Measurements from ENCODE around the gene LIPG. TPM values are rescaled to one million over a fixed set of nuclear protein-coding genes. Genes with fewer than 3 reads are reported as not detected.

Gene LIPG
- total RNA-seq, 1 experiment from 2014 or later, result 6.1 TPM

DNA sequence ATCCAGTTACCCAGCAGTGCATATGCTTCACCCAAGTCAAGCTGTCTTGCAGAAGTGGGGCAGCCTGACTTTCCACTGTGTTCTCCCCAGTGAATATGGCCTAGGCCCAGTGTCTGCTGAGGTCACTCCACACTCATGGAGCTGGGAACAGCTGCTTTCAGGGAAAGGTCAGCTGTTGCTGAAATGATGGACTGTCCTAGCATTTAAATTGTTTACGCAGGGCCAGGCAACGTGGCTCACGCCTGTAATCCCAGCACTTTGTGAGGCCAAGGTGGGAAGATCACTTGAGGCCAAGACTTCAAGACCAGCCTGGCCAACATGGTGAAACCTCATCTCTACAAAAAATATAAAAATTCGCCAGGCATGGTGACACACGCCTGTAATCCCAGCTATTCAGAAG is 86.5 kb downstream of the LIPG start:
- Histone ChIP-seq H4K8ac (replicated peaks; ENCODE audit: insufficient read length, low read depth, low read length) (no peak overlapping the region), H3K18ac (ENCODE audit: insufficient read length, low read depth, low read length) (no peak overlapping the region), H3K23me2 (ENCODE audit: insufficient read length, low read depth, low read length, poor library complexity, severe bottlenecking) (no peaks in the 10 kb centered on the region), H4K20me1 (ENCODE audit: control insufficient read depth, insufficient read depth, insufficient read length) (no peaks in the 10 kb centered on the region), H4K5ac (ENCODE audit: insufficient read length, low read depth, low read length) (no peak overlapping the region), H3K9ac (ENCODE audit: extremely low read depth, insufficient read length, low read length) (no peak overlapping the region), H3K4ac (ENCODE audit: low read depth, low read length) (no peak overlapping the region), H3T11ph (ENCODE audit: low read length) (no peak overlapping the region), H3K27ac (ENCODE audit: insufficient read length, low read depth, low read length) (no peak overlapping the region), H3K79me2 (ENCODE audit: insufficient read depth, low read length) (no peaks in the 10 kb centered on the region), H3K9me3 (ENCODE audit: control insufficient read depth, low read depth, low read length) (no peaks in the 10 kb centered on the region), H2BK120ac (ENCODE audit: low read depth, low read length, poor library complexity, severe bottlenecking) (no peak overlapping the region), H3K27me3 (ENCODE audit: insufficient read depth, low read length) (no peaks in the 10 kb centered on the region), H3K56ac (ENCODE audit: insufficient read length, low read depth, low read length) (no peak overlapping the region), H3K14ac (ENCODE audit: insufficient read depth, low read length) (no peak overlapping the region), H3K4me2 (ENCODE audit: insufficient read depth, insufficient read length, low read length) (no peak overlapping the region), H3K23ac (ENCODE audit: insufficient read length, low read depth, low read length) (no peak overlapping the region), H2AK5ac (ENCODE audit: insufficient read length, low read length) (no peak overlapping the region), H2BK20ac (ENCODE audit: low read depth, low read length, poor library complexity, severe bottlenecking) (no peak overlapping the region), H2BK12ac (ENCODE audit: insufficient read length, low read depth, low read length) (no peak overlapping the region), H3K79me1 (ENCODE audit: insufficient read depth, low read depth, low read length, poor library complexity, severe bottlenecking) (no peaks in the 10 kb centered on the region), H2BK5ac (ENCODE audit: insufficient read length, low read length) (no peak overlapping the region), H3K4me1 (ENCODE audit: insufficient read depth, low read length) (peaks cover 4% of the 10 kb centered on the region), H2BK15ac (ENCODE audit: low read depth, low read length) (no peak overlapping the region), H2AFZ (ENCODE audit: low read length) (no peak overlapping the region), H4K91ac (ENCODE audit: insufficient read length, low read depth, low read length) (no peak overlapping the region)
- no peak for DNase-seq
- no CpG with 5 or more reads among the region's 5 CpGs for WGBS (ENCODE audit: extremely low coverage, insufficient read length, low lambda C conversion rate)
- TF ChIP-seq CTCF (conservative IDR thresholded peaks at IDR 0.05), result no peak
- no peak overlapping the region for H3K27ac Mint-ChIP-seq
- H3K4me1 Mint-ChIP-seq, result peaks cover 11 to 22% of the 10 kb centered on the region in 2 experiments
- no peaks in the 10 kb centered on the region; the same call in 1 of the 2 replicates for H3K27me3 Mint-ChIP-seq (ENCODE audit: low read depth)
- no peaks in the 10 kb centered on the region for H3K9me3 Mint-ChIP-seq
- H3K4me3 Mint-ChIP-seq, result no peak overlapping the region
- H3K36me3 Mint-ChIP-seq (ENCODE audit: insufficient read depth in 1 of 3, low read depth in 3 of 3), result no peaks in the 10 kb centered on the region

Other genes with a start within 250 kb of the LIPG start
- 53.8 and 57.4 TPM in 2 replicates for gene DYM, start 101.4 kb upstream of the LIPG start, total RNA-seq (2021)
- 24.4 and 26.7 TPM in 2 replicates for gene C18orf32, start 74.8 kb upstream of the LIPG start, total RNA-seq (2021)
- 2,741 and 2,816 TPM in 2 replicates for gene RPL17, start 69.6 kb upstream of the LIPG start, total RNA-seq (2021)